T-helper 1 cell treated with Interleukin-12 subunit alpha and Interleukin-12 subunit beta and Interleukin-4 antibody, amounts not matched to agents 30 ng/mL and 1 ng/mL, for 36 hours (primary cell): Measurements from ENCODE around the gene CD68. TPM values are rescaled to one million over a fixed set of nuclear protein-coding genes. Genes with fewer than 3 reads are reported as not detected.

Experiments used
- intact Hi-C: fragments of 100-400 bp; cut with micrococcal nuclease; formaldehyde crosslinking; loops from one replicate; pipeline ENCODE4 v1.15.1; 2024
- total RNA-seq: library from RNA; stranded (reverse); gene quantifications from 2 replicates; pipeline ENCODE4 v1.2.3, GENCODE V29; 2022

Gene CD68
- total RNA-seq, 1 donor from 2014 or later: 8.0 TPM

GRCh38 chr17:7558544-7559319, 20.7 kb upstream of the CD68 start, which contains the start of gene TNFSF13:
TNFSF13 (plus strand) TSS chr17:7558750; CDS start chr17:7559040, 290 bp downstream.
- intact Hi-C loops: no loop called here

DNA sequence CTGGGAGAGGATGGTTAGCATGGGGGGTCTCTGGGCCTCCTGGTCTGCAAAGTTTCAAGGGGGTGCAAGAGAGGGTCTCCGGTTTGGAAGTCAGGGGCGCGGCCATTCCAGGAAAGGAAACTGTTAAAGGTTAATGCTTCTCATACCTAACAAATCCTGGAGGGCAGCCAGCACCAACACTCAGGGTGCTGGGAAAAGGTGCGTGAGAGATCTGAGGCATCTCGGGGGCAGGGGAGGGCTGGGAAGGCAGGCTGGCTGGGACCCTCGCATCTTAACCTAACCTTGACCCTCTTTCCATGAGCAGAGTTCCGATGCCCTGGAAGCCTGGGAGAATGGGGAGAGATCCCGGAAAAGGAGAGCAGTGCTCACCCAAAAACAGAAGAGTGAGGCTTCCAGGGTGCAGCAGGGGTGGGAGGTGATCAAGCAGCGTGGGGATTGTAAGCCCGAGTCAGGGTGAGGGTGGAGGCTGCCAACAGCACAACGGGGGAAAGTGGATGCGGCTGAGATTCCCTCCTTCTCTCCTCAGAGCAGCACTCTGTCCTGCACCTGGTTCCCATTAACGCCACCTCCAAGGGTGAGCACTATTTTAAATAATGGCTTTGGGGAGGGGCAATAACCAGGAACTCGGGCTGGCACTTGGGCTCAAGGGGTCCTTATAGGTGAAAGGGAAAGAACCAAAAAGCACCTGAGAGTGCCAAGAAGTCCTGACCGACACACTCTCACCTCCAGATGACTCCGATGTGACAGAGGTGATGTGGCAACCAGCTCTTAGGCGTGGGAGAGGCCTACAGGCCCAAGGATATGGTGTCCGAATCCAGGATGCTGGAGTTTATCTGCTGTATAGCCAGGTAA, 19.9 kb upstream of the CD68 start:
- intact Hi-C loops: no loop called here

DNA sequence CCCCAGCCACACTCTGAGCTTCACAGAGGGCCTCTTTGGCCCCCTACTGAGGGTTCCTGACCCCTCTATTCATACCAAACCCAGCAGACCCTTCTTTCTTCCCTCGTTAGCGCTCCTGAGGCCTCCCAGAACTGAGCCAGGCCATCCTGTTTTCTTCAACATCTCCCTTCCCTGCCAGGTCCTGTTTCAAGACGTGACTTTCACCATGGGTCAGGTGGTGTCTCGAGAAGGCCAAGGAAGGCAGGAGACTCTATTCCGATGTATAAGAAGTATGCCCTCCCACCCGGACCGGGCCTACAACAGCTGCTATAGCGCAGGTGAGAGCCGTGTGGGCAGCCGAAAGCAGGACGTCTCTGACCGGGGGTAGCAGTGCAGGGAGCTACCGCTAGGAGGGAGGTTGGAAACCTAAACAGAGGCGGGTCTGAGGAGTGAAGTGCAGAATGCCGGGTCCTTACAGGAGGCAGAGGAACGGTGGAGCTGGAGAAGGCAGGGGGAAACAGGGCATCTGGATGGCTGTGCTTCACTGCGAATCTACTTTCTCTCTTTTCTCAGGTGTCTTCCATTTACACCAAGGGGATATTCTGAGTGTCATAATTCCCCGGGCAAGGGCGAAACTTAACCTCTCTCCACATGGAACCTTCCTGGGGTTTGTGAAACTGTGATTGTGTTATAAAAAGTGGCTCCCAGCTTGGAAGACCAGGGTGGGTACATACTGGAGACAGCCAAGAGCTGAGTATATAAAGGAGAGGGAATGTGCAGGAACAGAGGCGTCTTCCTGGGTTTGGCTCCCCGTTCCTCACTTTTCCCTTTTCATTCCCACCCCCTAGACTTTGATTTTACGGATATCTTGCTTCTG, 19.0 kb upstream of the CD68 start:
- intact Hi-C loops: loop anchor here (1.0 kb wide), 13 partner anchors 8 to 308 kb away; partner anchors contain the start of genes ELP5, MPDU1, POLR2A and TMEM102

GRCh38 chr17:7561028-7561575, 18.3 kb upstream of the CD68 start:
- intact Hi-C loops: loop anchor here (1.0 kb wide), 13 partner anchors 9 to 309 kb away; partner anchors contain the start of genes ELP5, MPDU1, POLR2A and TMEM102

GRCh38 chr17:7561589-7562207, 17.7 kb upstream of the CD68 start, which contains the start of gene SENP3:
SENP3 (plus strand) TSS chr17:7561919; CDS start chr17:7563077, 1,158 bp downstream.
- intact Hi-C loops: loop anchor here (1.0 kb wide), 13 partner anchors 9 to 309 kb away; partner anchors contain the start of genes ELP5, MPDU1, POLR2A and TMEM102

DNA sequence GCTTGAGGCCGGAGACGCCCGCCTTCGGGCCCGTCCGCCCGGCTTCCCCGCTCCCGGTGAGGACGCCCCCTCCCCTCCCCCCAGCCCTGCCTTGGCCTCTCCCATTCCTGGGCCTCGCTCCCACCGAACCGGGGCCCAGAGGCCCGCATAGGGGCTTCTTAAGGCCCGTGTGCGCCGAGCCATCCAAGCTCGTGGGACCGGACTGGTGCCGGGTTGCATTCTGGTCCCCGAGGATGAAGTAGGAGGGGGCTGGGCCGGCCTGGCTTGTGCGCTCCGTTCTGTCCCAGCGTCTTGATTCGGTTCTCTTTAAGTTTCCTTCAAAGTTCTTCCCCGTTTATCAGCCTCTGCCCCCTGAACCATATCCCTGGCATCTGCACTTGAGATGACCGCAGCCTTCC, 17.2 kb upstream of the CD68 start:
- intact Hi-C loops: no loop called here

GRCh38 chr17:7563115-7563869, 16.1 kb upstream of the CD68 start:
- intact Hi-C loops: no loop called here

DNA sequence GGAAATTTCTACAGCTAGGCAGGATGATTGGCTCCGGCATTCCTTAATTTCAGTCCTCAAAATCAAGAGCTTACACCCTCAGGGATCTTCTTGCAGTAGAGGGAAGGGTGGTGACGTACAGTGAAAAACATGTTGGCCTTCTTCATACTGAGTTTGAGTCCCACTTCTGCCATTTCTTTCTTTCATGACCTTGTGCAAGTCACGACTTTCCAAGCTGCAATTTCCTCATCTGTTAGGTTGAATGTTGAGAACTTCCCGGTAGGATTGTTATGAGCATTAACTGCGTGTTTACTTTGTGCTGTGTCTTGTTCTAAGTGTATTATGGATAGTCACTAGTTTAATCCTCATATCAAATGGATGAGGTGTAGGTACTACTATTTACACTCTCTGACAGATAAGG, 9.9 kb upstream of the CD68 start:
- intact Hi-C loops: no loop called here

DNA sequence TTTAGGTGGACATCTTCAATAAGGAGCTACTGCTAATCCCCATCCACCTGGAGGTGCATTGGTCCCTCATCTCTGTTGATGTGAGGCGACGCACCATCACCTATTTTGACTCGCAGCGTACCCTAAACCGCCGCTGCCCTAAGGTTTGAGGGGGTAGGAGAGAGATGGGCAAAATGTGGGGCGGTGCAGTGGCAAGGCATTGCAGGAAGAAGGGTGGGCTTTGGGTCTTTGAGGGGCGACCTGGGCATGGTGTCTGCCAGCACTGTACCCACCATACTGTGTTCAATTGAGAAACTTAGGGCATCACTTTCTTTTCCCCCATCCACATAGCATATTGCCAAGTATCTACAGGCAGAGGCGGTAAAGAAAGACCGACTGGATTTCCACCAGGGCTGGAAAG, 9.1 kb upstream of the CD68 start:
- intact Hi-C loops: loop anchor here (10.0 kb wide), 1 partner anchor 556 kb away; the partner anchor contains the start of gene RNASEK

DNA sequence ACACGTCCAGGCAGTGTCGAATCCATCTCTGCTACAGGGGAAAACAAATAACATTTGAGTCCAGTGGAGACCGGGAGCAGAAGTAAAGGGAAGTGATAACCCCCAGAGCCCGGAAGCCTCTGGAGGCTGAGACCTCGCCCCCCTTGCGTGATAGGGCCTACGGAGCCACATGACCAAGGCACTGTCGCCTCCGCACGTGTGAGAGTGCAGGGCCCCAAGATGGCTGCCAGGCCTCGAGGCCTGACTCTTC, 7.2 kb upstream of the CD68 start:
- intact Hi-C loops: loop anchor here (1.0 to 10.0 kb wide), 16 partner anchors 11 to 585 kb away; partner anchors contain the start of genes EIF5A, ELP5, MPDU1 and NAA38

- intact Hi-C loops: loop anchor here (1.0 to 10.0 kb wide), 16 partner anchors 11 to 584 kb away; partner anchors contain the start of genes EIF5A, ELP5, MPDU1 and NAA38
These were observed 6.7 kb upstream of the CD68 start for GRCh38 chr17:7572588-7573323.

DNA sequence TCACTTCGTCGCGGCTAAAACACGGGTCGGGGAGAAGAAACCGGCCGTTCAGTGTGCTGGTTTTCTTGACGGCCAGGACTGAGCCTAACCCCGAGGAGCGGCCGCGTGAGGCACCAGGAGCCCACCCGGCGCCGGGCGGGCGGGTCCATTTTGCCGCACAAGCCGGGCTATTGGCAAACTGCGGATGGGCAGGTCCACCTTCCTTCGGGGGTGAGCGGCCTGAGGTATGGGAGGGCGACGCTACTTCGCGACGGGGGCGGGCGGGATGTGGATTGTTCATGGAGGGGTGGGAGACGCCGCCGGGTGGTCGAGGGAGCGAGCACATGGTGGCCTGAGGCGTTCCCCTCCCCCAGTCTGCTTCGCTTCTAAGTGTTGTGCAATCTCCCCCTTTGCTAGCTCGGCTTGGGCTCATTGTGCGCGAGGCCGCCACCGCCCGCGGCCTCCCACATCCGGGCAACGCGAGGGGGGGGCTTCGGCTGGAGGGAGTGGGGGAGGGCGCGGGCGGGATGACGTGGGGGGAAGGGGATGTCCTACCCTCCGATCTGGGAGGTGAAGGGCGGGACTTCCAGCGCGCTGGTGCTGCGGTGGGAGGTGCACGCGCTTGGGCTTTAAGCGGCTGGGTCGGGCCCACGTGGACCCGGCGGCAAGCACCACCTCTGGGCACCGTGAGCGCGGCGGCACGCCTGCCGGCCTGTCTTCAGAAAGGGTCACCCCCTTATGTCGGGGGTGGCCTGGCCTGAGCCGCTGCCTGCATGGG, 5.9 kb upstream of the CD68 start:
- intact Hi-C loops: loop anchor here (2.0 to 10.0 kb wide), 4 partner anchors 179 to 583 kb away; partner anchors contain the start of genes PLSCR3 and RNASEK

GRCh38 chr17:7574176-7574953, 5.1 kb upstream of the CD68 start:
- intact Hi-C loops: loop anchor here (10.0 kb wide), 1 partner anchor 560 kb away; the partner anchor contains the start of gene RNASEK

DNA sequence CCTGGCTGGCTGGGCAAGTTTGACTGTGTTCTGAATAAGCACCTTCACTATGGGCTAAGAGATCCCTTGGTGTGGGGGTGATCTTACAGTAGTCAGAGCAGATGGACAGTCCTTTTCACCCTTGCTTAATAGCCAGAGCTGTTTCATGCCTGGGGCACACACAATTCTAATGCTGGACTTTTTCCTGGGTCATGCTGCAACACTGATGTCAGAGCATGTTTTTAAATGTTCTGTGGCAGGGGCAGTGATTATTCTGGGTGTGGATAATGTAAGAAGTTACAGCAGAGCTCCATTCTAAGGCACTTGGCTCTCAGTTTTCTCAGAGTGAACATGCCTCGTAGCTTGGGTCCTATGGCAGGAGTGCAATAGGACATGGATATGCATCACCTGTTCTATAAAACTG, 4.0 kb upstream of the CD68 start:
- intact Hi-C loops: loop anchor here (10.0 kb wide), 1 partner anchor 561 kb away; the partner anchor contains the start of gene RNASEK

- intact Hi-C loops: loop anchor here (10.0 kb wide), 1 partner anchor 561 kb away; the partner anchor contains the start of gene RNASEK
These were observed 3.5 kb upstream of the CD68 start for GRCh38 chr17:7575959-7576358.

DNA sequence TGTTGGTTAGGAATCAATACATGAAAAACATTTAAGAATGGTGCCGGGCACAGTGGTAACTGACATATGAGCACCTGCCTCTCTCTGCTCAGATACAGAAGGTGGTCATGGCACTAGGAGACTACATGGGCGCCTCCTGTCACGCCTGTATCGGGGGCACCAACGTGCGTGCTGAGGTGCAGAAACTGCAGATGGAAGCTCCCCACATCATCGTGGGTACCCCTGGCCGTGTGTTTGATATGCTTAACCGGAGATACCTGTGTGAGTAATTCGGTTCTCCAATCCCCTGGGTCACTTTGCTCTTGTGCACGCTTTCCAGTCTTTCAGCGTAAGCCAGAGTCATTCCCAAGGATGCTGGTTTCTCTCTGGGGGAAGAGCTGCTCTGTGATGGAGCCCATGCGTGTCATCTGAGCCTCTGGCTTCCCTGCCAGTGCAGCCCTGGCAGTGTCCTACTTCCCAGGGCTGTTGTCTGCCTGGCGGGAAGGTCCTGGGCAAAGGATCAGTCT, 3.0 kb upstream of the CD68 start:
- intact Hi-C loops: loop anchor here (10.0 kb wide), 1 partner anchor 562 kb away; the partner anchor contains the start of gene RNASEK
